Stimulated activated CD8-positive, alpha-beta memory T cell treated with anti-CD3 and anti-CD28 coated beads, Interleukin-12 subunit alpha, Interleukin-12 subunit beta, amount 100 ng/mL, for 24 hours (primary cell): Measurements from ENCODE around the gene PSPH.
"Not testable (repeated sequence)": the region's sequence is repeated elsewhere in the genome, so short reads cannot be mapped to it uniquely, and the experiment has no call there.

ENCODE experiments used
- DNase-seq: peaks from one replicate; pipeline ENCODE4 v3.0.0-alpha.2; 2020; ENCODE audit errors: extremely low read depth

Gene PSPH

GRCh38 chr7:56051339-56052191, at the start of gene PSPH, which contains the start of gene CCT6A:
Gene PSPH (minus strand): TSS chr7:56051444. CDS start chr7:56021212, 30,232 bp downstream.
Gene CCT6A (plus strand): TSS chr7:56051765. CDS start chr7:56051849, 84 bp downstream.
- peak; percentile 84 for DNase-seq

DNA sequence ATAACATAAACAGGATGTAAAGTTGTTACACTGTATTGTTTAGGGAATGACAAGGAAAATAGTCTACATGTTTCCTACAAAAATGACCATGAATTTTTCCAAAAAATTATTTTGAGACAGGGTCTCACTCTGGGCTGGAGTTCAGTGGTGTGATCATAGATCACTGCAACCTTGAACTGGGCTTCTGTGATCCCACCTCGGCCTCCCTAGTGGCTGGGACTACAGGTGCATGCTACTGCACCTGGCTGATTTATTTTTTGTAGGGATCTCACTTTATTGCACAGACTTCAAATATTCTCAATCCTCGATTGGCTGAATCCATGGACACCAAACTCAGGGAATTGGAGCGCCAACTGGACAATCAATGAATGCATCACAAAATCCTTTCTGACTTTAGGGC, 48.4 kb upstream of the PSPH start:
- no peak for DNase-seq

DNA sequence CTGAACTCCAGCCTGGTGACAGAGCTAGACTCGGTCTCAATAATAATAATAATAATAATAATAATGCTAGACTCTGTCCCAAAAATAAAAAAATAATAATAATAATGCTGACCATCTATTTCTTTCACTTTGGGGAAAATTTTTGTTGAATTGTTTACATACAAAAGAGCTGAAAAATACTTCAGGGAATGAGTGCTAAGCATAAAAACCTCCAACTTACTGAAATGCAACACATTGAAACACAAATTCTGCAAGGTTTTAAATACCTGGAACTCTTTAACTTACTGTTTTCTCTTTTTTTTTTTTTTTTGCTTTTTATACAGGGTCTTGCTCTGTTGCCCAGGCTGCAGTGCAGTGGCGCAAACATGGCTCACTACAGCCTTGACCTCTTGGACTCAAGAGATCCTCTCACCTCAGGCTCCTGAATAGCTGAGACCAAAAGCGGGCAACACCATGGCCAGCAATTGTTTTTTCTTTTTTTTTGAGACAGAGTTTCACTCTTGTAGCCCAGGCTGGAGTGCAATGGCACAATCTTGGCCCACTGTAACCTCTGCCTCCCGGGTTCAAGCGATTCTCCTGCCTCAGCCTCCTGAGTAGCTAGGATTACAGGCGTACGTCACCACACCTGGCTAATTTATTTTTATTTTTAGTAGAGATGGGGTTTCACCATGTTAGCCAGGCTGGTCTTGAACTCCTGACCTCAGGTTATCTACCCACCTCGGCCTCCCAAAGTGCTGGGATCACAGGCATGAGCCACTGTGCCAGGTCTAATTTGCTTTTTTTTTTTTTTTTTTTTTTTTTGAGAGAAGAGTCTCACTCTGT, 47.2 kb upstream of the PSPH start:
- DNase-seq = not testable (repeated sequence)

GRCh38 chr7:56097700-56098099, 46.5 kb upstream of the PSPH start:
- DNase-seq = no peak

DNA sequence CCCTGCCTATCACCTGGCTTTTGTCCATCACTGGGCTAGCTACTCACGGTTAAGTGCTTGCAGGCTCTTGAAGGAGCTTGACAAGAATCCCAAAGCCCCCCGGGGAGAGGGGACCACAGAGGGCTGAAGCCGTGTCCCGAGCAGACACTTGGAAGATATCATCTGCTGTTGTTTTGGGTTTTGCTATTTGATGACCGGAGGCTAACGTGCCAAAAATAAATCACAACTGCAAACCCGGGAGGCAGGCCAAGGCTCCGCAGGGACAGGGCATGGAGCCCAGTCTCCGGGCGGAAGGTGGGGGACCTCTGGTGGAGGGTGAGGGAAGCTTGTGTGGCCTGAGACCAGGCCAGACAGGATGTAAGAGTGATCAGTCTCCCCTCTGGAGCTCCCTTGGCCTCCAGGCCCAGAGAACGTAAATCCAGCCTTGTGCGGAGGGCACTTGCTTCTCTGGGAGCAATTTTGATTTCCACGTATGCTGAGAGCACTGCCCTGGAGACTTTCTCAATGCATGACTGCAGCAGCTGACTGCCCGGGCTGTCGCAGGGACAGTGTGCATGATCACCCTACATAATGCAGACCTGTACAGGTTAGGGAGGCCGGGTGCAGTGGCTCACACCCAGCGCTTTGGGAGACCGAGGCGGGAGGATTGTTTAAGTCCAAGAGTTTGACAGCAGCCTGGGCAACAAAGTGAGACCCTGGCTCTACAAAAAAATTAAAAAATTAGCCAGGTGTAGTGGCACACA, 41.7 kb upstream of the PSPH start, which contains the start of gene PHKG1:
Gene PHKG1 (minus strand): TSS at position 164 of the 743 bp plus-strand sequence. CDS start 4,011 bp downstream, outside the sequence.
- DNase-seq = no peak

DNA sequence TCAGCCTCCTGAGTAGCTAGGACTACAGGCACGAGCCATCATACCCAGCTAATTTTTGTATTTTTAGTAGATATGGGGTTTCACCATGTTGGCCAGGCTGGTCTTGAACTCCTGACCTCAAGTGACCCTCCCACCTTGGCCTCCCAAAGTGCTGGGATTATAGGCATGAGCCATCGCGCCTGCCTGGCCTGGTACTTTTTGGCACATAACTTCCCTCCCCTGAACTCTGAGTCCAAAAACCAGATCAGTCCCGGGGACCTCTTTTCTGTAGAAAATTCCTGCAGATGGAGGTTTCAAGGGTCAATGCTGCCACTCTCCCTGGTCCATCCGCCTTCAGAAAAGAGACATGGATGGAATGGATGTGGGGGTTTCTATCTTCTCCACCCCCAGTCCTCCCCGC, 41.1 kb upstream of the PSPH start:
- not testable (repeated sequence) for DNase-seq

DNA sequence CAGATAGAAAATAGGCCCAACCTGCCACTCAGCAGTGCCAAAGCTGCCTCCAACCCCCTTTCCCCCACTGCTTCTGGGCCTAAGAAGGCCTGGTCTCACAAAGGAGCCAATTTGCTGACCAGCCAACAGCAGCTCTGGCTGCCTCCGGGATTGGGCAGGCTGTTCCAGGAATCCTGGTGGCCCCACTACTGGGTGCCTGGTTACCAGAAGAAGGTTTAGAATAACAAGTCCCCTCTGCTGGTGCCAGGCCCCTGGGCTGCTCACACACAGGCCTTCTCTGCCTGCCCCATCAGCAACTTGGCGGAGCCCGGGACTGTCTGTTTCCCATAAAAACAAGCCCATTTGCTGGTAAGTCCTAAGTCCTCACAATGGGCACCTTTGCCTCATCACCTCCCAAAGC, 40.3 kb upstream of the PSPH start:
- no peak for DNase-seq

DNA sequence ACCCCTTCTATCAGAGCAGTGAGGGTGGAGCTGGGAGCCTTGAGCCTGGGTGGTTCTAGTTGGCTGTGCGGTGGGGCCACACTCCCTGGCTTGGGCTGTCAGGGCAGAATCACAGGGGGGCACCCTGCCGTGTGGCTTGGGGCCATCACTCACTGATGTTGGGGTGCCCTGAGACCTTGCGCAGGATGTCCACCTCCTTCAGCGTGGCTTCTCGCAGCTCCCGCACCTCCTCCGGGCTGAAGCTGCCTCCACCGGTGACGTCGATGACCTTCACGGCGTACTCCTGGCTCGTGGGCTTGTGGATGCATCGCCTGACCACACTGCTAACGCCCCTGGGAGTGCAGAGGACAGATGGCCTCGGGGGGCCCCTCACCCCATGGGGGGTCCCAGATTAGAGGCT, 36.2 kb upstream of the PSPH start:
- DNase-seq = no peak

GRCh38 chr7:56086761-56087160, 35.5 kb upstream of the PSPH start:
- no peak for DNase-seq

- no peak for DNase-seq
These were observed 32.0 kb upstream of the PSPH start for GRCh38 chr7:56083150-56083785.

GRCh38 chr7:56081626-56082340, 30.5 kb upstream of the PSPH start:
- no peak for DNase-seq

- not testable (repeated sequence) for DNase-seq
These were observed 29.6 kb upstream of the PSPH start for GRCh38 chr7:56080726-56081435.

GRCh38 chr7:56079450-56080185, 28.4 kb upstream of the PSPH start:
- no peak for DNase-seq

GRCh38 chr7:56078196-56078595, 27.0 kb upstream of the PSPH start:
- no peak for DNase-seq

- no peak for DNase-seq
These were observed 26.4 kb upstream of the PSPH start for GRCh38 chr7:56077681-56078080.

GRCh38 chr7:56074371-56074791, 23.1 kb upstream of the PSPH start:
- no peak for DNase-seq

DNA sequence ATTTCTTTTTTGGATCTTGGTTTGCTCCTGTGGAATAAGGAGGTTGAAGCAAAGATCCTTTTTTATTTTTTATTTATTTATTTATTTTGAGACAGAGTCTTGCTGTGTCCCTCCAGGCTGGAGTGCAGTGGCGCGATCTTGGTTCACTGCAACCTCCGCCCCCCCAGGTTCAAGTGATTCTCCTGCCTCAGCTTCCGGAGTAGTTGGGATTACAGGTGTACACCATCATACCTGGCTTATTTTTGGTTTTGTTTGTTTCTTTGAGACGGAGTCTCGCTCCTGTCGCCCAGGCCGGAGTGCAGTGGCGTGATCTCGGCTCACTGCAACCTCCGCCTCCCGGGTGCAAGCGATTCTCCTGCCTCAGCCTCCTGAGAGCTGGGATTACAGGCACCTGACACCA, 15.1 kb upstream of the PSPH start:
- not testable (repeated sequence) for DNase-seq

- peak; percentile 75 for DNase-seq
These were observed 12.8 kb upstream of the PSPH start, which contains the start of gene SUMF2 for GRCh38 chr7:56063882-56064625. Gene SUMF2 (plus strand): TSS chr7:56064286. CDS start chr7:56064312, 26 bp downstream.
